Islet precursor cell (in vitro differentiated cells): ENCODE measurements around the gene SDHAF1.

ENCODE experiments used
- DNase-seq: peaks from one replicate; pipeline ENCODE4 v3.0.0-alpha.2; 2018

The SDHAF1 gene

GRCh38 chr19:35987571-35987896 is 7.5 kb upstream of the SDHAF1 start:
- DNase-seq = no peak

GRCh38 chr19:35988824-35989223 is 6.2 kb upstream of the SDHAF1 start:
- DNase-seq = no peak

- no peak for DNase-seq
These were observed 4.8 kb upstream of the SDHAF1 start for GRCh38 chr19:35990156-35990555.

- no peak for DNase-seq
These were observed 3.9 kb upstream of the SDHAF1 start for GRCh38 chr19:35990771-35991730.

- DNase-seq = no peak
These were observed 3.1 kb upstream of the SDHAF1 start for GRCh38 chr19:35991731-35992450.

GRCh38 chr19:35992907-35993765 is 1.9 kb upstream of the SDHAF1 start:
- DNase-seq = no peak

- DNase-seq = peak; percentile 52
These were observed 927 bp upstream of the SDHAF1 start for GRCh38 chr19:35993923-35994598.

GRCh38 chr19:35996777-35997176 is 1.8 kb downstream of the SDHAF1 start:
- no peak for DNase-seq

- no peak for DNase-seq
These were observed 6.6 kb downstream of the SDHAF1 start for GRCh38 chr19:36001605-36002004.

- no peak for DNase-seq
These were observed 8.3 kb downstream of the SDHAF1 start for GRCh38 chr19:36003284-36003683.

- no peak for DNase-seq
These were observed 12.0 kb downstream of the SDHAF1 start for GRCh38 chr19:36006955-36007354.

- peak; percentile 93 for DNase-seq
These were observed 13.5 kb downstream of the SDHAF1 start, which contains the start of gene SYNE4 for GRCh38 chr19:36008336-36008978. SYNE4 (minus strand) TSS chr19:36008813; CDS start chr19:36008681, 132 bp downstream.

- peak; percentile 82 for DNase-seq
These were observed 14.2 kb downstream of the SDHAF1 start for GRCh38 chr19:36009220-36009619.

GRCh38 chr19:36009633-36010379 is 14.8 kb downstream of the SDHAF1 start:
- no peak for DNase-seq

GRCh38 chr19:36010402-36010801 is 15.4 kb downstream of the SDHAF1 start:
- no peak for DNase-seq

GRCh38 chr19:36013280-36014011 is 18.5 kb downstream of the SDHAF1 start:
- DNase-seq = no peak

- DNase-seq = peak; percentile 100
These were observed 19.3 kb downstream of the SDHAF1 start, which contains the start of gene ALKBH6 for GRCh38 chr19:36014012-36014924. ALKBH6 (minus strand) TSS chr19:36014213; CDS start chr19:36013397, 816 bp downstream.

GRCh38 chr19:36019061-36019670 is 24.2 kb downstream of the SDHAF1 start:
- no peak for DNase-seq

- no peak for DNase-seq
These were observed 28.4 kb downstream of the SDHAF1 start for GRCh38 chr19:36023432-36023831.
